GM21825 (cell line): ENCODE data around the gene FMN1.

Experiments
- ATAC-seq: cut with Tn5 transposase; IDR thresholded peaks from one replicate; pipeline ENCODE4 v1.9.1; 2021; ENCODE audit warnings: mild to moderate bottlenecking, moderate library complexity; ENCODE audit not compliant: unreplicated experiment

The FMN1 gene

GRCh38 chr15:33021806-33022389, 172.6 kb downstream of the FMN1 start:
- no peak for ATAC-seq

GRCh38 chr15:33019354-33019981, 175.0 kb downstream of the FMN1 start:
- ATAC-seq = no peak

GRCh38 chr15:33016405-33017024, 178.0 kb downstream of the FMN1 start:
- no peak for ATAC-seq

- no peak for ATAC-seq
Measured at GRCh38 chr15:33014586-33014985, 179.9 kb downstream of the FMN1 start.

GRCh38 chr15:33013827-33014445, 180.6 kb downstream of the FMN1 start:
- ATAC-seq = no peak

- no peak for ATAC-seq
Measured at GRCh38 chr15:33011976-33012375, 182.5 kb downstream of the FMN1 start.

GRCh38 chr15:33009603-33010002, 184.9 kb downstream of the FMN1 start:
- ATAC-seq = no peak

GRCh38 chr15:33009026-33009425, 185.5 kb downstream of the FMN1 start:
- no peak for ATAC-seq

GRCh38 chr15:33008284-33008995, 186.1 kb downstream of the FMN1 start:
- ATAC-seq = no peak

- no peak for ATAC-seq
Measured at GRCh38 chr15:33007303-33007855, 187.1 kb downstream of the FMN1 start.

- ATAC-seq = no peak
Measured at GRCh38 chr15:33005582-33005981, 188.9 kb downstream of the FMN1 start.

GRCh38 chr15:33001926-33002325, 192.6 kb downstream of the FMN1 start:
- no peak for ATAC-seq

- ATAC-seq = no peak
Measured at GRCh38 chr15:32998979-32999672, 195.4 kb downstream of the FMN1 start.

- no peak for ATAC-seq
Measured at GRCh38 chr15:32998182-32998581, 196.3 kb downstream of the FMN1 start.

- ATAC-seq = no peak
Measured at GRCh38 chr15:32994810-32995424, 199.6 kb downstream of the FMN1 start.

- no peak for ATAC-seq
Measured at GRCh38 chr15:32993285-32993684, 201.2 kb downstream of the FMN1 start.

- no peak for ATAC-seq
Measured at GRCh38 chr15:32991619-32992111, 202.8 kb downstream of the FMN1 start.

- no peak for ATAC-seq
Measured at GRCh38 chr15:32990071-32990470, 204.4 kb downstream of the FMN1 start.

- ATAC-seq = no peak
Measured at GRCh38 chr15:32987067-32987466, 207.4 kb downstream of the FMN1 start.

GRCh38 chr15:32986147-32986546, 208.4 kb downstream of the FMN1 start:
- ATAC-seq = no peak
